ENCODE results near the gene EHMT1.

- TF ChIP-seq BHLHE40 (IDR thresholded peaks at IDR 0.05; ENCODE audit: borderline replicate concordance), result no peak
- TF ChIP-seq SUZ12 (IDR thresholded peaks at IDR 0.05), result no peak
- no peak for TF ChIP-seq ZNF384 (IDR thresholded peaks at IDR 0.05)
- TF ChIP-seq NFRKB (IDR thresholded peaks at IDR 0.05), result no peak
- TF ChIP-seq ELF4 (IDR thresholded peaks at IDR 0.05), result no peak
- no peak for TF ChIP-seq FOXA1 (IDR thresholded peaks at IDR 0.05)
- TF ChIP-seq L3MBTL2 (conservative IDR thresholded peaks at IDR 0.05), result no peak
- no peak for TF ChIP-seq LEF1 (IDR thresholded peaks at IDR 0.05; ENCODE audit: borderline replicate concordance)
- TF ChIP-seq PKNOX1 (IDR thresholded peaks at IDR 0.05), result no peak
- TF ChIP-seq SP1 (IDR thresholded peaks at IDR 0.05), result no peak
- no peak for TF ChIP-seq HDGF (IDR thresholded peaks at IDR 0.05; ENCODE audit: borderline replicate concordance)
These were observed 190.3 kb downstream of the EHMT1 start for GRCh38 chr9:137809040-137809576.

Data from HEK293T (cell line).